ENCODE data around the gene UTF1. TPM values are rescaled to one million over a fixed set of nuclear protein-coding genes. Genes with fewer than 3 reads are reported as not detected.

Gene UTF1
- total and polyA plus RNA-seq, 2 experiments from 2014 or later, result 12.2 to 51.4 TPM

DNA sequence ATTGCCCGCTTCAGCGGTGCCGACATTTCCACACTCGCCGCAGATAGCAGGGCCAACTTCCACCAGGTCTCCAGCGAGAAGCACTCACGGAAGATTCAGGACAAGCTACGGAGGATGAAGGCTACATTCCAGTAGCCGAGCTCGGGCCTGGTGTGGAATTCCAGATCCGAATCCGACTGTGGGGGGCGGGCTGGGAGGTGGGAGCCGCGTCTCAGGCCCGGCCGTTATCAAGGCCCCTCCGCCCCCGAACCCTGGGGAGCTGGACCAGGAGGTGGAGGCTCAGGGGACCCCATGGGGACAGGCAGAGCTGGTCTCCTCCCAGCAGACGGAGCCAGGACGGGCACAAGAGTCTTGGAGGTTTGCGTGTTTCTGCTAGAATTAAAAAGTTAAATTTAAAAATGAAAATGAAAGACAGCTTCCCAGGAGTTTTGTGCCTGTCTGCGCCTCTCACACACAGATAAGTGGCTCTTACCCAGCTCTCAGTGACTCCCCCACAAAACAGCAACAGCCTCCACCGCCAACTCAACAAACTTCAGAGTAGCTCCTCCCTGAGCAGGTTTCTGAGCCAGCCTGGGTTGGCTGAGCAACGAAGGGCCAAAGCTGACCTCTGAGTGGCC is 5.2 kb upstream of the UTF1 start:
- DNase-seq (ENCODE audit: low spot score) (no peak), ATAC-seq (no peak)
- H3K4me1 ChIP-seq (ENCODE audit: insufficient read depth), result peaks cover 5% of the 10 kb centered on the region; the same call in 1 of the 2 replicates
- no peaks in the 10 kb centered on the region for H3K79me2 ChIP-seq (replicated peaks; ENCODE audit: insufficient read depth)
- no peak overlapping the region for H2AFZ ChIP-seq
- no peaks in the 10 kb centered on the region for H4K20me1 ChIP-seq (replicated peaks; ENCODE audit: insufficient read depth)
- Mint-ChIP-seq H3K27ac (peak overlapping the region; percentile 48; the same call in 1 of the 2 replicates), H3K36me3 (ENCODE audit: low read depth) (no peaks in the 10 kb centered on the region; the same call in 2 of the 3 replicates), H3K4me3 (no peak overlapping the region), H3K27me3 (ENCODE audit: insufficient read depth, low read depth, poor library complexity) (peaks cover 34% of the 10 kb centered on the region), H3K4me1 (peaks cover 14% of the 10 kb centered on the region), H3K9me3 (peaks cover 5% of the 10 kb centered on the region; the same call in 2 of the 3 replicates)
- peaks cover 16% of the 10 kb centered on the region for H3K27me3 ChIP-seq (ENCODE audit: insufficient read depth)
- H3K27ac ChIP-seq (ENCODE audit: low read depth), result no peak overlapping the region
- H3F3A ChIP-seq (replicated peaks; ENCODE audit: low read depth), result peaks cover 14% of the 10 kb centered on the region; the same call in 1 of the 2 replicates
- TF ChIP-seq, protein P1, sequence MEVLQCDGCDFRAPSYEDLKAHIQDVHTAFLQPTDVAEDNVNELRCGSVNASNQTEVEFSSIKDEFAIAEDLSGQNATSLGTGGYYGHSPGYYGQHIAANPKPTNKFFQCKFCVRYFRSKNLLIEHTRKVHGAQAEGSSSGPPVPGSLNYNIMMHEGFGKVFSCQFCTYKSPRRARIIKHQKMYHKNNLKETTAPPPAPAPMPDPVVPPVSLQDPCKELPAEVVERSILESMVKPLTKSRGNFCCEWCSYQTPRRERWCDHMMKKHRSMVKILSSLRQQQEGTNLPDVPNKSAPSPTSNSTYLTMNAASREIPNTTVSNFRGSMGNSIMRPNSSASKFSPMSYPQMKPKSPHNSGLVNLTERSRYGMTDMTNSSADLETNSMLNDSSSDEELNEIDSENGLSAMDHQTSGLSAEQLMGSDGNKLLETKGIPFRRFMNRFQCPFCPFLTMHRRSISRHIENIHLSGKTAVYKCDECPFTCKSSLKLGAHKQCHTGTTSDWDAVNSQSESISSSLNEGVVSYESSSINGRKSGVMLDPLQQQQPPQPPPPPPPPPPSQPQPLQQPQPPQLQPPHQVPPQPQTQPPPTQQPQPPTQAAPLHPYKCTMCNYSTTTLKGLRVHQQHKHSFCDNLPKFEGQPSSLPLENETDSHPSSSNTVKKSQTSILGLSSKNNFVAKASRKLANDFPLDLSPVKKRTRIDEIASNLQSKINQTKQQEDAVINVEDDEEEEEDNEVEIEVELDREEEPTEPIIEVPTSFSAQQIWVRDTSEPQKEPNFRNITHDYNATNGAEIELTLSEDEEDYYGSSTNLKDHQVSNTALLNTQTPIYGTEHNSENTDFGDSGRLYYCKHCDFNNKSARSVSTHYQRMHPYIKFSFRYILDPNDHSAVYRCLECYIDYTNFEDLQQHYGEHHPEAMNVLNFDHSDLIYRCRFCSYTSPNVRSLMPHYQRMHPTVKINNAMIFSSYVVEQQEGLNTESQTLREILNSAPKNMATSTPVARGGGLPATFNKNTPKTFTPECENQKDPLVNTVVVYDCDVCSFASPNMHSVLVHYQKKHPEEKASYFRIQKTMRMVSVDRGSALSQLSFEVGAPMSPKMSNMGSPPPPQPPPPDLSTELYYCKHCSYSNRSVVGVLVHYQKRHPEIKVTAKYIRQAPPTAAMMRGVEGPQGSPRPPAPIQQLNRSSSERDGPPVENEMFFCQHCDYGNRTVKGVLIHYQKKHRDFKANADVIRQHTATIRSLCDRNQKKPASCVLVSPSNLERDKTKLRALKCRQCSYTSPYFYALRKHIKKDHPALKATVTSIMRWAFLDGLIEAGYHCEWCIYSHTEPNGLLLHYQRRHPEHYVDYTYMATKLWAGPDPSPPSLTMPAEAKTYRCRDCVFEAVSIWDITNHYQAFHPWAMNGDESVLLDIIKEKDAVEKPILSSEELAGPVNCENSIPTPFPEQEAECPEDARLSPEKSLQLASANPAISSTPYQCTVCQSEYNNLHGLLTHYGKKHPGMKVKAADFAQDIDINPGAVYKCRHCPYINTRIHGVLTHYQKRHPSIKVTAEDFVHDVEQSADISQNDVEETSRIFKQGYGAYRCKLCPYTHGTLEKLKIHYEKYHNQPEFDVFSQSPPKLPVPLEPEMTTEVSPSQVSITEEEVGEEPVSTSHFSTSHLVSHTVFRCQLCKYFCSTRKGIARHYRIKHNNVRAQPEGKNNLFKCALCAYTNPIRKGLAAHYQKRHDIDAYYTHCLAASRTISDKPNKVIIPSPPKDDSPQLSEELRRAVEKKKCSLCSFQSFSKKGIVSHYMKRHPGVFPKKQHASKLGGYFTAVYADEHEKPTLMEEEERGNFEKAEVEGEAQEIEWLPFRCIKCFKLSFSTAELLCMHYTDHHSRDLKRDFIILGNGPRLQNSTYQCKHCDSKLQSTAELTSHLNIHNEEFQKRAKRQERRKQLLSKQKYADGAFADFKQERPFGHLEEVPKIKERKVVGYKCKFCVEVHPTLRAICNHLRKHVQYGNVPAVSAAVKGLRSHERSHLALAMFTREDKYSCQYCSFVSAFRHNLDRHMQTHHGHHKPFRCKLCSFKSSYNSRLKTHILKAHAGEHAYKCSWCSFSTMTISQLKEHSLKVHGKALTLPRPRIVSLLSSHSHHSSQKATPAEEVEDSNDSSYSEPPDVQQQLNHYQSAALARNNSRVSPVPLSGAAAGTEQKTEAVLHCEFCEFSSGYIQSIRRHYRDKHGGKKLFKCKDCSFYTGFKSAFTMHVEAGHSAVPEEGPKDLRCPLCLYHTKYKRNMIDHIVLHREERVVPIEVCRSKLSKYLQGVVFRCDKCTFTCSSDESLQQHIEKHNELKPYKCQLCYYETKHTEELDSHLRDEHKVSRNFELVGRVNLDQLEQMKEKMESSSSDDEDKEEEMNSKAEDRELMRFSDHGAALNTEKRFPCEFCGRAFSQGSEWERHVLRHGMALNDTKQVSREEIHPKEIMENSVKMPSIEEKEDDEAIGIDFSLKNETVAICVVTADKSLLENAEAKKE (CRISPR knock-in tag; IDR thresholded peaks at IDR 0.05), result no peak
- TF ChIP-seq CREB1 (CRISPR knock-in tag; IDR thresholded peaks at IDR 0.05; ENCODE audit: low read depth) (no peak), STAT1 (IDR thresholded peaks at IDR 0.05; ENCODE audit: unreplicated experiment) (no peak), JUNB (IDR thresholded peaks at IDR 0.05; ENCODE audit: unreplicated experiment) (no peak), EZH2phosphoT487 (IDR thresholded peaks at IDR 0.05; ENCODE audit: unreplicated experiment) (no peak), ZNF114 (CRISPR knock-in tag; IDR thresholded peaks at IDR 0.05) (no peak), EZH2 (IDR thresholded peaks at IDR 0.05; ENCODE audit: low read depth, unreplicated experiment) (no peak), NANOG (IDR thresholded peaks at IDR 0.05; ENCODE audit: borderline replicate concordance) (no peak)
- TF ChIP-seq, protein P2, sequence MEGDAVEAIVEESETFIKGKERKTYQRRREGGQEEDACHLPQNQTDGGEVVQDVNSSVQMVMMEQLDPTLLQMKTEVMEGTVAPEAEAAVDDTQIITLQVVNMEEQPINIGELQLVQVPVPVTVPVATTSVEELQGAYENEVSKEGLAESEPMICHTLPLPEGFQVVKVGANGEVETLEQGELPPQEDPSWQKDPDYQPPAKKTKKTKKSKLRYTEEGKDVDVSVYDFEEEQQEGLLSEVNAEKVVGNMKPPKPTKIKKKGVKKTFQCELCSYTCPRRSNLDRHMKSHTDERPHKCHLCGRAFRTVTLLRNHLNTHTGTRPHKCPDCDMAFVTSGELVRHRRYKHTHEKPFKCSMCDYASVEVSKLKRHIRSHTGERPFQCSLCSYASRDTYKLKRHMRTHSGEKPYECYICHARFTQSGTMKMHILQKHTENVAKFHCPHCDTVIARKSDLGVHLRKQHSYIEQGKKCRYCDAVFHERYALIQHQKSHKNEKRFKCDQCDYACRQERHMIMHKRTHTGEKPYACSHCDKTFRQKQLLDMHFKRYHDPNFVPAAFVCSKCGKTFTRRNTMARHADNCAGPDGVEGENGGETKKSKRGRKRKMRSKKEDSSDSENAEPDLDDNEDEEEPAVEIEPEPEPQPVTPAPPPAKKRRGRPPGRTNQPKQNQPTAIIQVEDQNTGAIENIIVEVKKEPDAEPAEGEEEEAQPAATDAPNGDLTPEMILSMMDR (conservative IDR thresholded peaks at IDR 0.05; ENCODE audit: low read depth in 2 of 2), result no peak
- TF ChIP-seq, protein P3, sequence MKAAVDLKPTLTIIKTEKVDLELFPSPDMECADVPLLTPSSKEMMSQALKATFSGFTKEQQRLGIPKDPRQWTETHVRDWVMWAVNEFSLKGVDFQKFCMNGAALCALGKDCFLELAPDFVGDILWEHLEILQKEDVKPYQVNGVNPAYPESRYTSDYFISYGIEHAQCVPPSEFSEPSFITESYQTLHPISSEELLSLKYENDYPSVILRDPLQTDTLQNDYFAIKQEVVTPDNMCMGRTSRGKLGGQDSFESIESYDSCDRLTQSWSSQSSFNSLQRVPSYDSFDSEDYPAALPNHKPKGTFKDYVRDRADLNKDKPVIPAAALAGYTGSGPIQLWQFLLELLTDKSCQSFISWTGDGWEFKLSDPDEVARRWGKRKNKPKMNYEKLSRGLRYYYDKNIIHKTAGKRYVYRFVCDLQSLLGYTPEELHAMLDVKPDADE (IDR thresholded peaks at IDR 0.05), result no peak
- TF ChIP-seq, protein P4, sequence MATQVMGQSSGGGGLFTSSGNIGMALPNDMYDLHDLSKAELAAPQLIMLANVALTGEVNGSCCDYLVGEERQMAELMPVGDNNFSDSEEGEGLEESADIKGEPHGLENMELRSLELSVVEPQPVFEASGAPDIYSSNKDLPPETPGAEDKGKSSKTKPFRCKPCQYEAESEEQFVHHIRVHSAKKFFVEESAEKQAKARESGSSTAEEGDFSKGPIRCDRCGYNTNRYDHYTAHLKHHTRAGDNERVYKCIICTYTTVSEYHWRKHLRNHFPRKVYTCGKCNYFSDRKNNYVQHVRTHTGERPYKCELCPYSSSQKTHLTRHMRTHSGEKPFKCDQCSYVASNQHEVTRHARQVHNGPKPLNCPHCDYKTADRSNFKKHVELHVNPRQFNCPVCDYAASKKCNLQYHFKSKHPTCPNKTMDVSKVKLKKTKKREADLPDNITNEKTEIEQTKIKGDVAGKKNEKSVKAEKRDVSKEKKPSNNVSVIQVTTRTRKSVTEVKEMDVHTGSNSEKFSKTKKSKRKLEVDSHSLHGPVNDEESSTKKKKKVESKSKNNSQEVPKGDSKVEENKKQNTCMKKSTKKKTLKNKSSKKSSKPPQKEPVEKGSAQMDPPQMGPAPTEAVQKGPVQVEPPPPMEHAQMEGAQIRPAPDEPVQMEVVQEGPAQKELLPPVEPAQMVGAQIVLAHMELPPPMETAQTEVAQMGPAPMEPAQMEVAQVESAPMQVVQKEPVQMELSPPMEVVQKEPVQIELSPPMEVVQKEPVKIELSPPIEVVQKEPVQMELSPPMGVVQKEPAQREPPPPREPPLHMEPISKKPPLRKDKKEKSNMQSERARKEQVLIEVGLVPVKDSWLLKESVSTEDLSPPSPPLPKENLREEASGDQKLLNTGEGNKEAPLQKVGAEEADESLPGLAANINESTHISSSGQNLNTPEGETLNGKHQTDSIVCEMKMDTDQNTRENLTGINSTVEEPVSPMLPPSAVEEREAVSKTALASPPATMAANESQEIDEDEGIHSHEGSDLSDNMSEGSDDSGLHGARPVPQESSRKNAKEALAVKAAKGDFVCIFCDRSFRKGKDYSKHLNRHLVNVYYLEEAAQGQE (IDR thresholded peaks at IDR 0.05; ENCODE audit: unreplicated experiment), result no peak
- H3K36me3 ChIP-seq (ENCODE audit: insufficient read depth), result no peaks in the 10 kb centered on the region
- no peak overlapping the region for H3K4me2 ChIP-seq
- no peak overlapping the region for H3K4me3 ChIP-seq
- no peaks in the 10 kb centered on the region for H3K9me2 ChIP-seq (ENCODE audit: insufficient read depth)

Measured in GM23338 (cell line).